GM21786 (cell line): ENCODE data around the gene NXPE3.
"Not testable (repeated sequence)": the region's sequence is repeated elsewhere in the genome, so short reads cannot be mapped to it uniquely, and the experiment has no call there.

ENCODE experiments used
- ATAC-seq: cut with Tn5 transposase; IDR thresholded peaks from one replicate; pipeline ENCODE4 v1.9.1; 2021; ENCODE audit not compliant: unreplicated experiment

NXPE3 gene

GRCh38 chr3:101779047-101779821 lies at the start of gene NXPE3:
Gene NXPE3 (plus strand): TSS chr3:101779211. CDS start chr3:101785597, 6,386 bp downstream.
- ATAC-seq = peak; percentile 94

GRCh38 chr3:101729586-101729985 lies 49.4 kb upstream of the NXPE3 start:
- no peak for ATAC-seq

GRCh38 chr3:101730839-101731238 lies 48.2 kb upstream of the NXPE3 start:
- ATAC-seq = no peak

GRCh38 chr3:101732240-101732641 lies 46.8 kb upstream of the NXPE3 start:
- no peak for ATAC-seq

- no peak for ATAC-seq
Measured at GRCh38 chr3:101735833-101736232, 43.2 kb upstream of the NXPE3 start.

GRCh38 chr3:101741914-101742313 lies 37.1 kb upstream of the NXPE3 start:
- ATAC-seq = not testable (repeated sequence)

GRCh38 chr3:101744811-101745210 lies 34.2 kb upstream of the NXPE3 start:
- no peak for ATAC-seq

- ATAC-seq = not testable (repeated sequence)
Measured at GRCh38 chr3:101745934-101746333, 33.1 kb upstream of the NXPE3 start.

- not testable (repeated sequence) for ATAC-seq
Measured at GRCh38 chr3:101753386-101754113, 25.5 kb upstream of the NXPE3 start.

GRCh38 chr3:101758224-101758623 lies 20.8 kb upstream of the NXPE3 start:
- no peak for ATAC-seq

GRCh38 chr3:101762041-101762646 lies 16.9 kb upstream of the NXPE3 start:
- ATAC-seq = no peak

- not testable (repeated sequence) for ATAC-seq
Measured at GRCh38 chr3:101777745-101778281, 1.2 kb upstream of the NXPE3 start.

- ATAC-seq = peak; percentile 3
Measured at GRCh38 chr3:101778385-101779046, 495 bp upstream of the NXPE3 start.

- ATAC-seq = no peak
Measured at GRCh38 chr3:101779822-101780381, 891 bp downstream of the NXPE3 start.

GRCh38 chr3:101780661-101781060 lies 1.6 kb downstream of the NXPE3 start:
- no peak for ATAC-seq

- ATAC-seq = no peak
Measured at GRCh38 chr3:101781166-101781565, 2.2 kb downstream of the NXPE3 start.

- no peak for ATAC-seq
Measured at GRCh38 chr3:101784855-101785613, 6.0 kb downstream of the NXPE3 start.

- peak; percentile 98 for ATAC-seq
Measured at GRCh38 chr3:101791778-101792177, 12.8 kb downstream of the NXPE3 start.

GRCh38 chr3:101796077-101796680 lies 17.2 kb downstream of the NXPE3 start:
- no peak for ATAC-seq

- no peak for ATAC-seq
Measured at GRCh38 chr3:101801174-101801573, 22.2 kb downstream of the NXPE3 start.
